Activated effector memory CD4-positive, alpha-beta T cell treated with Interleukin-2 at 50 U/mL for 16 hours (primary cell): ENCODE data around the gene SLIT1.
"Not testable (repeated sequence)": the region's sequence is repeated elsewhere in the genome, so short reads cannot be mapped to it uniquely, and the experiment has no call there.

ENCODE experiments used
- DNase-seq: peaks from one replicate; pipeline ENCODE4 v3.0.0-alpha.2; 2020

Gene SLIT1

DNA sequence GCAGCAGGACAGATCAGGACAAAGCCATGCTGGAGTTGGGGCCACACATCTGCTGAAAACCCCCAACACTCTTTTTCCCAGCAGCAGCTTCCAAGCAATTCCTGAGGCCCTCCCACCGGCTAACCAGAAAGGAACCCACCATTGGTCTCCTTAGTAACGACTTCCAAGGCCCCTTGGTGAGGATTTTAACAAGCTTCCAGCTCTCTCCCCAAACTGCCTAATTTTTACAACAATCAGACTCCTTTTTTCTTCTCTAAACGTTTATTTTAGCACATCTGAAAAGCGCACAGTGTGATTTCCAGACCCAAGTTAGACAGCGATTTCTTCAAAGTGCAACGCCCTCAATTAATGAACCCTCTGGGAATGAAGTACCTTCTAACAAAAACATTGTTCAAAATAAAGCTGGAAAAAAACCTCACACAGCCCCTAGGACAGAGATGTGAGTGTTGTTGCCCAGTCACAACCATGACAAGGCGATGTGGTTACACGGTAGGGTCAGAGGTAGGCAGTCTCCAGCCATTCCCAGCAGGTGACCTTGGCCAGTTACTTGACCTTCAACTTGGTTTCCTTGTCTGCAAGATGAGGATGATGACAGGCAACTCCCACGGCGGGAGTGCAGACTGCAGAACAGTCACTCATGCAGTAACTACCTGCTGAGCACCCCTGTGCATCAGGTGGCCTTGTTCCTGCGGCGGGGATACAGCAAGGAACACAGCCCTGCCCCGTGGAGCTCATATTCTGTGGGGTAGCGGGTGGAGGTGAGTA, 82.3 kb downstream of the SLIT1 start:
- DNase-seq: no peak

DNA sequence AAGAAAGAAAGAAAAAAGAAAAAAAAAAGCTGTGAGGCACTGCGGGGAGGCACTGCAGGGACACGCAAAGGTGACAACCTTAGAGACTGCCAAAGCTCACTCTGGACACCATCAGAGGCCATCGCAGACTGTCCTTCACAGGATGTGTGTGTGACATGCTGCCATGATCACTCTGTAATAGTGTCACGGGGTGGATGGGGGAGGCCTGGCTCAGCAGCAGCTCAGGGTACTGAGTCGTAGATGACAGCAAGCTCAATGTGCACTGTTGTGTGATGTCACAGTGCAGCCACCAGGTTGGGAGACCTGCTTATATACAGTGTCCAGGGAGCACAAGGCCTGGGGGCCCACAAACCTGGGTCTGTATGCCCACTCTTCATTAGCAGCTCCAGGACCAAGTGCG, 83.3 kb downstream of the SLIT1 start:
- DNase-seq: no peak

DNA sequence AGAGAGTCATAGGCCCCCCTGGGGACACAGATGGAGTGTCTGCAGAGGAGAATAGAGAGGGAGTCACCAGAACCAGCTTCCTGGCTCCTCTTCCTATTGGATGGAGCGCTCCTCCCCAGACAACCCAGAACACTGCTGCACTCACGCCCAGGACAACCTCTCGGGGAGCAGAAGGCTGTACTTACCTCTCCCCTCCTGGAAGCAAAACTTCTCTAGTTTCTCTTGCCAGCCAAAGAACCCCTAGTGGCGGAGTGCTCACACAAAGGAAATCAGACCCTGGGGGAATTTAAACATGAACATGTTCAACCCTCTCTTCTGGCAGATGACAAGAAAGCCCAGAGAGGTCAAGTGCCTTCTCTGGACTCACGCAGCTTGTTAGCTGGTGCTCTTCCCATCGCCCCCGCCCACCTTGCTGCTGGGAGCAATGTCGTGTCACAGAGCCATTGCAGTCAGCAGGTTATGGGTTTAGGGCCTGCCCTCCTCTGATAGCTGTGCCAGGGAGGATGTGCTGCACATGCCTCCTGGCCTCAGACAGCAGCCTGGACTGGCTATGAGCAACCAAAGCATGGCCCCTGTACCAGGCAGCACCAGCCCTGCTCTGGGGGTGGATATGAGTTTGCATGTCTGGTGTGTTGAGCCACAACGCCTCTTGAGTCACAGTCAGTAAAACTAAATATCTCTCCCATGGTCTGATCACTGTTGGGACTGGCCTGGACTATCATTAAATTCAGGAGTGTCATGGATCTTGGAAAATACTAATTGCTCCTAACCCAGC, 84.4 kb downstream of the SLIT1 start:
- DNase-seq: no peak

- no peak for DNase-seq
Observed at GRCh38 chr10:97100657-97101056, 85.1 kb downstream of the SLIT1 start.

GRCh38 chr10:97099868-97100267, 85.9 kb downstream of the SLIT1 start:
- DNase-seq: no peak

DNA sequence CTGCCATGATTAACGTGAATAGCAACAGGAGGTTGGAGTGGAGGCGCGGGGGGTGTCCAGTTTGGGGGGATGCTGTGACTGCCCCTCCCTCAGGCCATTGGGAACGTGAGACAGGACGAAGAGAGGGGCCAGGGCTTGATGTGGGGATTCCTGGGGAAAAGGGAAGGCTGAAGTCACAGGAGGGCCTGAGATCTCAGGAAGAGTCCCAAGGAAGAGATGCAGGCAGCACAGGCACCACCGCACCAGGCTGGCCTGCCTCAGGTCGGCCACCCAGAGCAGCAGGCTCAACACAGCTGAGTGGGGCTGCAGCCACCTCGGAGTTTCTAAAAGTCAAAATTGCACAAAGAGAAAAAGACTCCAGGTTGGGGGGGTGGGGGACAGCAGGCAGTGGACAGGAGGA, 86.7 kb downstream of the SLIT1 start:
- no peak for DNase-seq

DNA sequence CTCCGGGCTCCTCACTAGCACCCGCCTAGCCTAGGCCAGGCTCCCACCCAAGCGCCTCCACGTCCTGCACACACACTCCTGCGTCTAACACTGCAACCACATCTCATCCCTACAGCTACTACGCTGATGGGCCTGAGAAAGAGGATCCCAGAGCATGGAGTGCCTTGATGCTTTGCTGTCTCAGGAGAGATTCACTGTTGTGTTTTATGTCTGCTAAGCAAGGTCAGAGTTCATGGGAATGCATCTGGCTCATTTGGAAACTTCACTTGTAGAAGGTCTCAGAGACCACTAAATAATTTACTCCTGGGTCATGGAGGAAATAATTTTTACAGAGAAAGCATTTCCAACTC, 88.7 kb downstream of the SLIT1 start:
- no peak for DNase-seq

DNA sequence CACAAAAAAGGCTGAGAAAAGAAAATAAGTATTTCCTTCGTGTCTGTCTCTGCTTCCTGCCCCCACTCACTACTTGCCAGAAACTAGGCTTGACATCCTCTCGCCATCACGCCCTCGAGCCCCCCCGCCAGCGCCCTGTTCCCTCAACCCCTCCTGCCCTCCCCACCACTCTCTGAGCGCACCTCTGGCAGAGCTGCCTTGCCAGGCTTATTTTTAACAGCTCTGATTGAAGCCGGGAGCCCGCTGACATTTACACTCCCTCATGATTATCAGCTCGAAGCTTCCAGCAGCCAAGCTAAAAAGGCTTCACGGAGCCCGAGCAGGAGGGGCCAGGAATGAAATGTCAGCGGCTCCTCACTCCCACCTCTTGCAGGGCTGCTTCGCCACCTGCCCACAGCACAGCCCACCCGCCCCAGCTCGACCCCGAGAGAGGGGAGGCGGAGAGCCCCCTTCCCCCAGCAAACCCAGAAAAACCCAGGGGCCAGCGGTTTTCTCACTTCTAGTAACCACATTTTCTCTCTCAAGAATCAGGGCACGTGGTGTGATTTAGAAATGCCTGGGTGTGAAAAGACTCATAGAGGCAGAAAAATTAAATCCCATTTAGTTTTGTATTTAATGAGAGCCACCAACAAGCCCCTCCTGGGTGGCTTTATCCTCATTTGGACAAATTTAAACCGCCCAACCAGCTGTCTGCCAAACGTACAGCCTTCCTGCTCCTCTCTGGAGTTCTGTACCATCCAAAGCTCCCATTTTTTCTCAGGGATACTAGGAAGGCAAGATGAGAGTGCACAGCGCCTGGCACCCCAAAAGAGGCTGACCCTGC, 89.3 kb downstream of the SLIT1 start:
- DNase-seq: no peak

GRCh38 chr10:97095701-97096260, 90.0 kb downstream of the SLIT1 start:
- no peak for DNase-seq

- DNase-seq: no peak
Observed at GRCh38 chr10:97090644-97091043, 95.1 kb downstream of the SLIT1 start.

DNA sequence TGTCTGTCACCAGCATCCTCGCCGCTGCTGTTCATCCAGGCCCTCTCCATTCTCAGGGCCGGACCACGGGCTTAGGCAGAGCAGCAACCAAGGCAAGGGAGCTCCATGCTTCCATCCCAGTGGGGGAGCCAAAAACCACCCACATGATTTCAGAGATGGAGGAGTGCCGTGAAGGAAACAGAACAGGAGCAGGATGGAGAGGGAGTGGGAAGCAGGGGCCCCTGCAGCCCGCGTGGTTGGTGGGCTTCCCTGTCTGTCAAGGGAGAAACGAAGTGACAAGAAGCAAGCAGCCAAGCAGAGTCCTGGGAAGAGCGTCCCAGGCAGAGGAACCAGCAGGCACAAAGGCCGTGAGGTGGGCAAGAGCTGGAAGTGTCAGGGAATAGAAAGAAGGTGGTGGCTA, 95.7 kb downstream of the SLIT1 start:
- DNase-seq: no peak

DNA sequence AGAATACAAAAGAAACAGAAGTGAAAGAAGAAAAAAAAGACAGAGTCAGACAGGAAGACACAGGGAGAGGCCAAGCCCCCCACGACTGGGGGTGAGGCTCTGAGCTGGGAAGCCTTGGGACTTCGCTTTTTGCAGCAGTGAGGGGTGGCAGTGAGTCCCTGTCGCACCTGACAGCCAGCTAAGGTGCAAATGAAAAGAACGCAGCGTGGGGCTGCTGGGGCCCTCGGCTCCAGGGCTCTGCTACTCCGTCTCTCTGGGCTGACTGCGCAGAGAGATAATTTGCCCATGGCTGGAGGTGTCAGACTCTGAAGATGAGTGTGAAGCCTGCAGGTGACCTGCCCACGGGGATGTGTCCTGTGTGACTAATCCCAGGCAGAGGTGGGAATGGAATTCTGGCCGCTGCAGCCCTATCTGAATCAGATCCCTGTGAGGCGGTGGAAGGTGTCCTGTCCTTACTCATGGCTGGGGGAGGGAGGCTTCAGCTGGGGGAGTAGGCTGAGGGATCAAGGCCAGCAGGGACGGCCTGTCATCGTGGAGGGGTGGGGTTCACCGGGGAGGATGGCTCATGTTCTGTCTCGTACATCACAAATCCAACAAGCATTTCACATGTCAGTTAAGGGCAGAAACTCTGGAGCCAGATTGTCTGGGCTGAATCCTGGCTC, 96.4 kb downstream of the SLIT1 start:
- no peak for DNase-seq

GRCh38 chr10:97087296-97087695, 98.5 kb downstream of the SLIT1 start:
- no peak for DNase-seq

GRCh38 chr10:97086530-97086929, 99.2 kb downstream of the SLIT1 start:
- DNase-seq: no peak

- DNase-seq: no peak
Observed at GRCh38 chr10:97083228-97083829, 102.4 kb downstream of the SLIT1 start.

DNA sequence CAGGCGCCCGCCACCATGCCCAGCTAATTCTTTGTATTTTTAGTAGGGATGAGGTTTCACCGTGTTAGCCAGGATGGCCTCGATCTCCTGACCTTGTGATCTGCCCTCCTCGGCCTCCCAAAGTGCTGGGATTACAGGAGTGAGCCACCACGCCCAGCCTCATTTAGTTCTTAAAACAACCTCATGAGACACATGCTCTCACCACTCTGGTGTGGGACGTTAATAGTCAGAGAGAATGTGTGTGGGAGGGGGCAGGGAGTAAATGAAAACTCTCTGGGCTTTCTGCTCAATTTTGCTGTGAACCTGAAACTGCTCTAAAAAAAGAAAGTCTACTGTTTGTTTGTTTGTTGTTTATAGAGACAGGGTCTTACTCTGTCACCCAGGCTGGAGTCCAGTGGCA, 103.2 kb downstream of the SLIT1 start:
- not testable (repeated sequence) for DNase-seq

DNA sequence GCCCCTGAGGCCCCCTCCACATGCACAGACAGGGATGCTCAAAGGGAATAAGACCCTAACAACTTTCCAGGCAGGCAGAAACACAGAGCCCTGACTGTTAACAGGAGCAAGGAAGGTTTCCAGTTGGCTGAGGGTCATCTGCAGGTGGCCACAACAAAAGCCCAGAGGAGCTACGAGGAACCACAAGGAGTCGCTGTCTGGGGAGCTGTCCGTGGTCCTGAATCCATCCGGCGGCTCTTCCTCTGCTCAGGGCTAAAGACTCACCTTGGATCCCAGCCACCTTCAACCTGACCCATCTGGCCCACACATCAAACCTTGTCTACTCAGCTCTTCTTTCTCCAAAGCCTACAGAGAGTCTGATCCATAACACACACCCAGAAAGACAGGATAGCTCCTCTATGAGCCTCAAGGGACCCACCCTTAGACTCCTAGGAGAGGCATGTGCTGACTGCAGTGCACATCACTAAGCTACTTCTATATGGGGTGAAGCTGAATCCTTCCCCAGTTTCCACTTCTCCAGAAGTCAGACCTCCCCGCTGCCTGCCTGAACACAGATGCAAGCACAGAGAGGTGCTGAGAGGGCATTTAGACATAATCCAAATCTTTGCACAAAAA, 104.0 kb downstream of the SLIT1 start:
- DNase-seq: peak; percentile 14

- DNase-seq: no peak
Observed at GRCh38 chr10:97080051-97080776, 105.5 kb downstream of the SLIT1 start.

DNA sequence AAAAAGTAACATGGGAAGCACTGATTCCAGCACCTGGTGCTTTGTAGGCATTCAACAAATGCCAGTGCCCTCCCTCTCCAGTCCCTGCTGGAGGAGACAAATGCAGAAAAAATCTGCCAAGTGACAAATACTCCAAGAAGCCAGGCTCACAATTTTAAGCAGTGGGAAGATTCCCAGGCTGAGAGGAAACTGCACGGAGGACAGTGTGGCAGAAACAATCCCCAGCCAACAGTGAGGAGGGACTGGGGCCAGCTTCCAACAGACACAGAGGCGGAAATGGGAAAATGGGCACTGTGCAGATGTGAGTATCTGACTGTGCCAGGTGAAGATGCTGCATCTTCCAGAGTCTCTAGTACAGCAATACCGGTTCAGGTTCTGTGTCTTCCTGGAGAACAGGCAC, 106.3 kb downstream of the SLIT1 start:
- DNase-seq: no peak

DNA sequence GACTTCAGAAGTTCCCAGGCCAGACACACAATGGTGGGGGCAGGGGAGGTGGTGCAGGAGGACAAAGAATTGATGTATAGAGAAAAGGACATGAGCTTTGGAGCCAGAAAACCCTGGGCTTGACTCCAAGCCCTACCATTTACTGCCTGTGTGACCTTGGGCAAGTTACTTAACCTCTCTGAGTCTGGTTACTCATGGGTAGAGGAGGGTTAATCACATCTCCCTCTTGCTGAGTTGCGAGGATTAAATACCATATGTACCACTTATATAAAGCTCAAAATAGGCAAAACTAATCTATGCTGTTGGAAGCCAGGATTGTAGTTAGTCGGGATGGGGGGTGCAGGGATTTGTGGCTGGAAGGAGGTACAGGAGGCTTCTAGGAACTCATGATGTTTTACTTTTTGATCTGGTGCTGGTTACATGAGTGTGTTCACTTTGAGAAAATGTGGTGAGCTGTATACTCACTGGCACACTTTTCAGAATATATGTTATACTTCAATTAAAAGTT, 106.8 kb downstream of the SLIT1 start:
- DNase-seq: no peak
